ENCODE results near the gene CUX1. TPM values are rescaled to one million over a fixed set of nuclear protein-coding genes. Genes with fewer than 3 reads are reported as not detected.

Gene CUX1
- total RNA-seq, 1 experiment from 2014 or later, result 53.5 TPM

GRCh38 chr7:101933688-101934121 is 116.3 kb downstream of the CUX1 start:
- Histone ChIP-seq H3K4me1 (ENCODE audit: insufficient read depth, low read length) (peaks cover 9% of the 10 kb centered on the region; the same call in 1 of the 2 replicates), H3K14ac (ENCODE audit: insufficient read depth, low read length) (no peak overlapping the region), H3K79me2 (ENCODE audit: insufficient read depth, low read length) (peaks cover 15% of the 10 kb centered on the region), H3K9ac (ENCODE audit: extremely low read depth, insufficient read length, low read length) (peak overlapping the region; percentile 15), H4K91ac (ENCODE audit: insufficient read length, low read depth, low read length) (no peak overlapping the region), H2AFZ (ENCODE audit: low read length) (no peak overlapping the region), H4K20me1 (ENCODE audit: control insufficient read depth, insufficient read depth, insufficient read length) (no peaks in the 10 kb centered on the region), H3K23ac (ENCODE audit: insufficient read length, low read depth, low read length) (no peak overlapping the region), H2AK5ac (ENCODE audit: insufficient read length, low read length) (no peak overlapping the region), H3K27me3 (ENCODE audit: insufficient read depth, low read length) (no peaks in the 10 kb centered on the region), H2BK5ac (ENCODE audit: insufficient read length, low read length) (no peak overlapping the region), H3K56ac (ENCODE audit: insufficient read length, low read depth, low read length) (no peak overlapping the region), H3K23me2 (ENCODE audit: insufficient read length, low read depth, low read length, poor library complexity, severe bottlenecking) (peaks cover 11% of the 10 kb centered on the region), H2BK12ac (ENCODE audit: insufficient read length, low read depth, low read length) (no peak overlapping the region), H2BK15ac (ENCODE audit: low read depth, low read length) (no peak overlapping the region), H3T11ph (ENCODE audit: low read length) (no peak overlapping the region), H3K4me2 (ENCODE audit: insufficient read depth, insufficient read length, low read length) (no peak overlapping the region), H4K8ac (replicated peaks; ENCODE audit: insufficient read length, low read depth, low read length) (no peak overlapping the region), H3K79me1 (ENCODE audit: insufficient read depth, low read depth, low read length, poor library complexity, severe bottlenecking) (no peaks in the 10 kb centered on the region), H2BK120ac (ENCODE audit: low read depth, low read length, poor library complexity, severe bottlenecking) (no peak overlapping the region), H4K5ac (ENCODE audit: insufficient read length, low read depth, low read length) (no peak overlapping the region), H3K9me3 (ENCODE audit: control insufficient read depth, low read depth, low read length) (no peaks in the 10 kb centered on the region), H2BK20ac (ENCODE audit: low read depth, low read length, poor library complexity, severe bottlenecking) (no peak overlapping the region), H3K4ac (ENCODE audit: low read depth, low read length) (no peak overlapping the region), H3K27ac (ENCODE audit: insufficient read length, low read depth, low read length) (peak overlapping the region; percentile 54), H3K18ac (ENCODE audit: insufficient read length, low read depth, low read length) (no peak overlapping the region)
- WGBS (ENCODE audit: extremely low coverage, insufficient read length, low lambda C conversion rate), result no CpG with 5 or more reads among the region's 5 CpGs
- no peaks in the 10 kb centered on the region for H3K27me3 Mint-ChIP-seq (ENCODE audit: low read depth)
- TF ChIP-seq CTCF (conservative IDR thresholded peaks at IDR 0.05), result no peak
- peaks cover 17 to 24% (median 19%) of the 10 kb centered on the region in 3 experiments for H3K36me3 Mint-ChIP-seq (ENCODE audit: insufficient read depth in 1 of 3, low read depth in 3 of 3)
- H3K27ac Mint-ChIP-seq, result peak overlapping the region in 2 of 3 experiments; percentile 86 to 92; a peak in 3 of 7 replicates
- no peak overlapping the region for H3K4me3 Mint-ChIP-seq
- peaks cover 57 to 73% of the 10 kb centered on the region in 2 experiments for H3K4me1 Mint-ChIP-seq
- peaks cover 0 to 8% of the 10 kb centered on the region in 2 experiments; a peak in 4 of 5 replicates for H3K9me3 Mint-ChIP-seq
- DNase-seq, result no peak

Measured in H9 (cell line).